Kidney (tissue), 22 donors: ENCODE results near the gene LRRN1. TPM values are rescaled to one million over a fixed set of nuclear protein-coding genes. Genes with fewer than 3 reads are reported as not detected.

Experiments used
- DNase-seq, 5 donors: peaks; one replicate each; pipeline ENCODE4 v3.0.0-alpha.2; 2013 to 2020
- FAIRE-seq: peaks from 2 replicates; lab custom pipeline; 2012; peaks lifted over from hg19 to GRCh38; lab: Jason Lieb, UNC
- H3K27ac ChIP-seq, 2 donors: one replicate each; pipeline ENCODE4 v1.7.0; 2013; ENCODE audit warnings: low read depth in 2 of 2, low read length in 2 of 2, inconsistent platforms in 1 of 2
- H3K27me3 ChIP-seq: one replicate; pipeline ENCODE4 v1.7.1; 2013; ENCODE audit warnings: low read length, inconsistent platforms; ENCODE audit not compliant: control insufficient read depth, insufficient read depth
- H3K36me3 ChIP-seq, 3 donors: one replicate each; pipeline versions ENCODE4 v1.7.0 to v1.7.1; 2013; ENCODE audit warnings: low read length in 3 of 3, control low read depth in 1 of 3, inconsistent platforms in 1 of 3; ENCODE audit not compliant: insufficient read depth in 3 of 3, control insufficient read depth in 2 of 3
- H3K4me1 ChIP-seq, 3 donors: one replicate each; pipeline versions ENCODE4 v1.7.0 to v1.7.1; 2013; ENCODE audit warnings: low read length in 3 of 3, inconsistent platforms in 1 of 3, low read depth in 1 of 3; ENCODE audit not compliant: control insufficient read depth in 2 of 3, insufficient read depth in 2 of 3
- H3K4me3 ChIP-seq, 3 donors: one replicate each; pipeline versions ENCODE4 v1.7.0 to v1.8.1; 2013; ENCODE audit warnings: low read length in 3 of 3, control low read depth in 1 of 3, inconsistent platforms in 1 of 3
- H3K9ac ChIP-seq, 3 donors: one replicate each; pipeline versions ENCODE4 v1.7.0 to v1.7.1; 2013; ENCODE audit warnings: low read length in 3 of 3, control low read depth in 1 of 3, inconsistent platforms in 1 of 3
- H3K9me3 ChIP-seq, 3 donors: one replicate each; pipeline versions ENCODE4 v1.7.0 to v1.7.1; 2013; ENCODE audit warnings: low read length in 3 of 3, control low read depth in 1 of 3, inconsistent platforms in 1 of 3; ENCODE audit not compliant: control insufficient read depth in 2 of 3, insufficient read depth in 1 of 3
- CTCF ChIP-seq: IDR thresholded peaks from 3 replicates; pipeline ENCODE4 v1.5.1; 2012; ENCODE audit warnings: mild to moderate bottlenecking, moderate library complexity, borderline replicate concordance; ENCODE audit not compliant: insufficient read depth; ENCODE audit errors: extremely low read depth
- intact Hi-C: fragments of 100-400 bp; cut with DNase I; formaldehyde crosslinking; loops from one replicate; pipeline ENCODE4 v1.11.1; 2022
- long read RNA-seq, 10 donors: library from polyadenylated mRNA in 1 of 10; unstranded in 1 of 10; transcript quantifications; one replicate each; pipeline ENCODE4 v2.0.0 and lab custom pipeline, GENCODE V29; 2021 to 2026
- polyA plus RNA-seq: library from polyadenylated mRNA; stranded (reverse); fragments of 350-450 nt; fragmentation: Illumina TruSeq; extraction: RNeasy Lipid Tissue Mini Kit (QIAGEN cat#74804); gene quantifications from one replicate; pipeline ENCODE4 v1.2.3, GENCODE V29; 2014; ENCODE audit warnings: low read depth, low replicate concordance; ENCODE audit not compliant: insufficient read depth
- total RNA-seq: library from RNA; stranded (reverse); fragmentation: NEBNext Ultra II Directional; extraction: Animal tissue kit (Norgen Biotek cat#: 25700); gene quantifications from one replicate; pipeline ENCODE4 v1.2.1, GENCODE V29; 2021
- donor health status: control.
- donor health status: control.
- donor health status: control.
- donor health status: control.
- donor health status: control.
- donor health status: DM: yes; HTN: yes; CAD: no.
- donor health status: Normal renal cell carcinoma (clear cell type).

The LRRN1 gene
- total RNA-seq (1.4 TPM), polyA plus RNA-seq (0.41 TPM)
- long read RNA-seq, donor 1, partial matches to known transcripts: 0 of 3 reads
- long read RNA-seq, donor 1, other reads (novel, unspliced or antisense): 0 of 3 reads
- long read RNA-seq, donor 2, partial matches to known transcripts: 0 of 2 reads
- long read RNA-seq, donor 2, other reads (novel, unspliced or antisense): 0 of 2 reads
- long read RNA-seq, donor 3, partial matches to known transcripts: 0 of 3 reads
- long read RNA-seq, donor 3, other reads (novel, unspliced or antisense): 0 of 3 reads
- long read RNA-seq, donor 4, transcript LRRN1-201 (2 exons, 3,823 nt): major isoform, 8 of 8 reads
- long read RNA-seq, donor 4, partial matches to known transcripts: 0 of 8 reads
- long read RNA-seq, donor 4, other reads (novel, unspliced or antisense): 0 of 8 reads
- long read RNA-seq, donor 5, partial matches to known transcripts: 0 of 1 reads
- long read RNA-seq, donor 5, other reads (novel, unspliced or antisense): 0 of 1 reads
- long read RNA-seq, donor 6, partial matches to known transcripts: 0 of 1 reads
- long read RNA-seq, donor 6, other reads (novel, unspliced or antisense): 0 of 1 reads
- long read RNA-seq, donor 7: 0 reads
- long read RNA-seq, donor 8, transcript LRRN1-201 (2 exons, 3,823 nt): major isoform, 5 of 5 reads
- long read RNA-seq, donor 8, partial matches to known transcripts: 0 of 5 reads
- long read RNA-seq, donor 8, other reads (novel, unspliced or antisense): 0 of 5 reads
- long read RNA-seq, donor 9, partial matches to known transcripts: 0 of 2 reads
- long read RNA-seq, donor 9, other reads (novel, unspliced or antisense): 0 of 2 reads
- long read RNA-seq, donor 10, transcript LRRN1-201 (2 exons, 3,823 nt): major isoform, 5 of 13 reads
- long read RNA-seq, donor 10, partial matches to known transcripts: 8 of 13 reads
- long read RNA-seq, donor 10, other reads (novel, unspliced or antisense): 0 of 13 reads

GRCh38 chr3:3799173-3800079, at the start of gene LRRN1:
TSS of gene LRRN1 (plus strand) at chr3:3799431. CDS start at chr3:3844642, 45,211 bp downstream.
- intact Hi-C loops: no loop called here
- H3K9ac ChIP-seq: peak within 1 kb of the TSS in 2 of 3 donors; percentile 28 to 37
- no peak within 1 kb of the TSS for H3K27ac ChIP-seq
- DNase-seq (peak; percentile 86 to 92 (median 92)), FAIRE-seq (no peak)
- H3K4me3 ChIP-seq: peak within 1 kb of the TSS; percentile 63 to 72 (median 67)
- peaks cover 9% of the 10 kb centered on the region for H3K27me3 ChIP-seq
- no peak for TF ChIP-seq CTCF
- H3K36me3 ChIP-seq: no peaks in the 10 kb centered on the region
- H3K9me3 ChIP-seq: no peaks in the 10 kb centered on the region
- H3K4me1 ChIP-seq: peaks cover 0 to 2% (median 0%) of the 10 kb centered on the region in 3 donors

DNA sequence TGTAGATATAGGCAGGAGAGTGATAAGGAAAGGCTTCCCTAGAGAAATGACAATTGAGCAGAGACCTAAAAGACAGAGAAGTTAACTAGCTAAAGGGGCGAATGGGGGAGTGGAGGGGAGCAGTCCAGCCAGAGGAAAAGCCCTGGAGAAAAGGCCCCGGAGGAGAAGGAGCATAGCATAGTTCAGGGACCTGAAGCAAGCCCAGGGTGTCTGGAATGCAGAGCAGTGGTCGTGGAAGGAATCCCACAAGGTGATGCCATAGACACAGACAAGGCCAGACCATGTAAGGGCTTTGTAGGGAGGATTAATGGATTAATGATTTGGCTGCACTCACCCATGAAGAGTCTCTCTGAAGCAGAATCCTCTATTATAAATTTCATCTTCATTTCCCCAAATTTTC, 45.8 kb upstream of the LRRN1 start:
- Histone ChIP-seq H3K9me3 (no peaks in the 10 kb centered on the region), H3K27me3 (no peaks in the 10 kb centered on the region), H3K9ac (no peak overlapping the region), H3K27ac (no peak overlapping the region), H3K4me1 (no peaks in the 10 kb centered on the region), H3K4me3 (no peak overlapping the region), H3K36me3 (no peaks in the 10 kb centered on the region)
- no peak for TF ChIP-seq CTCF
- FAIRE-seq (no peak), DNase-seq (no peak)
- intact Hi-C loops: no loop called here

DNA sequence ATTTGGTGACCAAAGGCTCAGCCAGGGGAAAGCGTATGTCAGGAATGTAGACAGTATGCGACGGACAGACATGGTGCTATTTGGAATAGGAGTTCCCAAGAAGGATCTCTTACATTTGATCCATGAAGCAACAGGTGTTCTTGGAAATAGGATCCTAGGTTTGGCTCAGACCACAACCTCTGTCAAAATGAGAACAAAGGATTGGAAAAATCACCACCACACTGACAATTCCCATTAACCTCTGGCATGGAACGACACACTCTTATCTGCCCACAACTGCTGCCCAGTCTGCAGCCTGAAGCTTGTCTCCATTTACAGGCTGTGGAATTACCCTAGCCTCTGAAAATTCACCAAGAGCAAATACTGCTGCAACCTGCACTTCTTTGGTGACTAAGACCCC, 33.6 kb upstream of the LRRN1 start:
- Histone ChIP-seq H3K27ac (no peak overlapping the region), H3K4me1 (no peaks in the 10 kb centered on the region), H3K9ac (no peak overlapping the region), H3K4me3 (no peak overlapping the region), H3K36me3 (no peaks in the 10 kb centered on the region), H3K9me3 (no peaks in the 10 kb centered on the region), H3K27me3 (no peaks in the 10 kb centered on the region)
- intact Hi-C loops: no loop called here
- no peak for TF ChIP-seq CTCF
- DNase-seq (peak in 3 of 5 donors; percentile 17 to 30 (median 22)), FAIRE-seq (no peak)
